Sigmoid colon (tissue), 4 donors: Measurements from ENCODE around the gene CCDC18.

ENCODE experiments used
- CTCF ChIP-seq, 4 experiments: fragments of 450-650 bp in 3 of 4; fragments of 200-600 bp in 1 of 4; IDR thresholded peaks; one replicate each; pipeline ENCODE4 v1.5.1; 2016 to 2019; ENCODE audit warnings: antibody characterized with exemption in 4 of 4, mild to moderate bottlenecking in 3 of 4, moderate library complexity in 2 of 4
- POLR2AphosphoS5 ChIP-seq, 4 donors: sonication (generic); formaldehyde crosslinking; IDR thresholded peaks; one replicate each; pipeline ENCODE4 v1.6.1; 2017; ENCODE audit warnings: antibody characterized with exemption in 4 of 4

GRCh38 chr1:93167006-93167405, 13.5 kb upstream of the CCDC18 start:
- no peak for TF ChIP-seq POLR2AphosphoS5 (IDR thresholded peaks at IDR 0.05)
- no peak for TF ChIP-seq CTCF (IDR thresholded peaks at IDR 0.05)
